Upper lobe of left lung (tissue), 4 donors: Measurements from ENCODE around the gene NEDD4L.

Source experiments
- CTCF ChIP-seq, 6 experiments: fragments of 450-650 bp in 4 of 6; fragments of 200-600 bp in 2 of 6; sonication (generic) in 2 of 6; IDR thresholded peaks; one replicate each; pipeline ENCODE4 v1.5.1; 2016 to 2019; ENCODE audit warnings: antibody characterized with exemption in 6 of 6
- POLR2A ChIP-seq, 4 donors: fragments of 450-650 bp; IDR thresholded peaks; one replicate each; pipeline ENCODE4 v1.5.1; 2016 to 2017; ENCODE audit warnings: antibody characterized with exemption in 4 of 4, mild to moderate bottlenecking in 2 of 4

GRCh38 chr18:58432050-58432727, 388.2 kb downstream of the NEDD4L start:
- TF ChIP-seq CTCF (IDR thresholded peaks at IDR 0.05) (no peak), POLR2A (IDR thresholded peaks at IDR 0.05) (no peak)
